SHP77 treated with DMSO at 0.1 percent for 48 hours (cell line): ENCODE data around the gene PROCR.
"Not testable (repeated sequence)": the region's sequence is repeated elsewhere in the genome, so short reads cannot be mapped to it uniquely, and the experiment has no call there.

ENCODE experiments used
- DNase-seq: peaks from one replicate; lab custom pipeline; 2025; lab: John Stamatoyannopoulos, UW

Gene PROCR

DNA sequence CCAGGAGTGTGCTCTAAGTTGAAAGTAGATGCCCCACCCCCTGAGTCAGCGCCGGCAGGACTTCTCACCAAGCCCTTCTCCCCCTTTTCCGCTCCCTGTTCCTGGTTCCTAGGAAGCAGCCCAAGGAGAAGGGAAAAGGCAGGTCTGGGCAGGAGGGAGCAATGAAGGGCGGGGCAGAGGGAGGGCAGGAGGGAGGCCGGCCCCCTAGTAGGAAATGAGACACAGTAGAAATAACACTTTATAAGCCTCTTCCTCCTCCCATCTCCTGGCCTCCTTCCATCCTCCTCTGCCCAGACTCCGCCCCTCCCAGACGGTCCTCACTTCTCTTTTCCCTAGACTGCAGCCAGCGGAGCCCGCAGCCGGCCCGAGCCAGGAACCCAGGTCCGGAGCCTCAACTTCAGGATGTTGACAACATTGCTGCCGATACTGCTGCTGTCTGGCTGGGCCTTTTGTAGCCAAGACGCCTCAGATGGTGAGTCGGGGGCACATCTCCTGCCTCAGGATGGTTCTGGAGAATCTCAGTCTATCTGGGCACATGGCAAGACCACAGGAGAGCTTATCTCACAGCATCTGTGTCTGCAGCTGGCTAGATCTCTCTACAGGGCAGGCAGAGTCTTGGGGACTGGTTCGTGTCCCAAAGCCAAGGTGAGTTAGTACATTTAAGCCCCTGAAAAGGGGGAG, at the start of gene PROCR:
TSS of gene PROCR (plus strand) at position 320 of the 681 bp plus-strand sequence. CDS start at position 403, 83 bp downstream.
- DNase-seq: no peak

- no peak for DNase-seq
These were observed 49.0 kb upstream of the PROCR start for GRCh38 chr20:35122756-35123405.

GRCh38 chr20:35125753-35126152, 46.1 kb upstream of the PROCR start:
- DNase-seq: no peak

DNA sequence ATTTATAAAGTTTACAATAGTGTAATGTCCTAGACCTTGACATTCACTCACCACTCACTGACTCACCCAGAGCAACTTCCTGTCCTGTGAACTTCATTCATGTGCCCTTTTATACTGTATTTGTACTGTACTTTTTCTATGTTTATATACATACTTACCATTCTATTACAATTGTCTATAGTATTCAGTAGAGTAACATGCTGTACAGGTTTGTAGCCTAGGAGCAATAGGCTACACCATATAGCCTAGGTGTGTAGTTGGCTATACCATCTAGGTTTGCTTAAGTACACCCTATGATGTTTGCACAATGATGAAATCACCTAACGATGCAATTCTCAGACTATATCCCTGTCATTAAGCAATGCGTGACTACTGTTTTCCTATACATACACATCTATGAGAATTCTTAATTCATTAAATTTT, 42.2 kb upstream of the PROCR start:
- no peak for DNase-seq

GRCh38 chr20:35131934-35132333, 39.9 kb upstream of the PROCR start:
- DNase-seq: no peak

DNA sequence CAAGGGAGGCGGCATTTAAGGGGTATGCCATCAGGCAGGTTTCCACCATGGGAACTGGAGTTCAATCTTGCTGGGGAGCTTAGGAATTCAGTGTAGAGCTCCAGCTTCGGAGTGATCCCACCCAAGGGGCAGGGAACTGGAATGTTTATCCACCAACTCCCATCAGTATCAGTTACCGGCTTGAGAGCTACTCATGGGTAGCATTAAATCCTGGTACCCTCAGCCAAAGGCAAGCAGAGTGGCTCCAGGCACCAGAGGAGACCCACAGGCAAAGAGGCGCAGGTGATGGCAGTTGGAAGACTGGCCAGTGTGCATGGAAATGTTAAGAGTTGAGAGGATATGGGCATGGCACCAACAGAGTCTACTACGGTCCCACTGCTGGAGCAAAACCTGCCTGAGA, 38.8 kb upstream of the PROCR start:
- DNase-seq: no peak

DNA sequence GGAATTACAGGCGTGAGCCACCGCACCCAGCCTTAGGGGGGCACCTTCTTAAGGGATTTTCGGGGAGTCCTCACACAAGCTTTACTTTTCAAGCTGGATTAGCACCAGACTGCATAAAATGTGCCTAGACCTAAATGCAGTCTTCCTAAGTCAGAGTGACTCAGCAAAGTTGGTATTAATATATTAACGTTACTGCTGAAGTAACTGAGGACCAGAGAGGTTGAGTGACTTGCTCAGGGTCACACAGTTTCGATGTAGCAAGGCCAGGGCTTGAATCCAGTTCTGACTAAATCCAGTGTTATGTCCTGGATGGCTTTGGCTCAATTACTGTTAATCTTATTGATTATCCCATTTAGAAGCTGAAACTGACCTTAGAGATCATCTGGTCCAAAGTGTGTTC, 38.1 kb upstream of the PROCR start:
- DNase-seq: no peak

GRCh38 chr20:35134472-35134871, 37.4 kb upstream of the PROCR start:
- no peak for DNase-seq

DNA sequence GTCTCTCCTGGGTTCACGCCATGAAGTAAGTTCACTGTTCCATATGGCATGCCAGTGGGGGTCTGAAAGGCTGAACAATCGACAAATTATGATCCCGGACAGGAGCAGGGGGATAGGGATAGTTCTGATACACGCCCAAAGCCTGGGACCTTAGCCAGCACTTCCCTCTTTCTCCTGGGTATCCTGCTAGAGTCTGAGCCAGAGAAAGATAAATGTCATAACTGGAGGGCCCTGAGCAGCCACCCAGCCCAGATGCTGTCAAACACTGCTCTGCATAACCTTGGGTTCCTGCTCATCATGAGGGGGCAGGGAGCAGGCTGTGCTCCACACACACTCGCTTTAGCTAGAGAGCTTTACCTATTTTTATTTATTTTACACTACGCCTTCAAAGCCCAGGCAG, 37.0 kb upstream of the PROCR start:
- no peak for DNase-seq

DNA sequence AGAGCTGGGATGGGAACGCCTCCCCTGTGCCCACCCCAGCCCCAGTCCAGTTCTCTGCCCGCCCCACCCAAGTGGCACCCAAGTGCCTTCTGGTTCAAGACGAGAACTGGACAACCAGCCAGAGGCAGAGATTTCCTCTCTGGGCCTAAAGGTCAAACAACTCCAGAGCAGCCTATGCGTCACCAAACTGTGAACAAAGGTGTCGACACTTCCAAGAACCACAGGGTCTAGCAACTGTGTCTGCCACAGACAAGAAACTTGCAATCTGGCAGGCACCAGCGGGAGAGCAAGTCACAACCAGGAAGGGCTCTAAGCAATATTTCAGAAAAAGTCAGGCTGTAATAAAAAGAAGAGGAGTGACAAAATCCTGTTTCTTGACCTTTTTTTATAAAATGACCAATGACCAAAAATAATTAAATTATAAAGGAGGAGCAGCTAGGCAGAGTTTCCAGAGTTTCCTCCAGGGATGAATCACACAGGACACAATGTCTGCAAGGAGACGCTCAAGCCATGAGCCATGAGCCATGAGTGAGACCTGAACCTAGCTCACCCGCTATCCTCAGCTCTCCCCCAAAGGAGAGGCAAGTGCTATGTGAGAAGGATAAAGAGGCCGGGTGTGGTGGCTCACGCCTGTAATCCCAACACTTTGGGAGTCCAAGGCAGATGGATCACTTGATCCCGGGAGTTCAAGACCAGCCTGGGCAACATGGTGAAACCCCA, 35.8 kb upstream of the PROCR start:
- no peak for DNase-seq

- no peak for DNase-seq
These were observed 27.2 kb upstream of the PROCR start for GRCh38 chr20:35144694-35145093.

- DNase-seq: peak; percentile 12
These were observed 26.7 kb upstream of the PROCR start for GRCh38 chr20:35145141-35145564.

- no peak for DNase-seq
These were observed 25.5 kb upstream of the PROCR start for GRCh38 chr20:35146299-35146919.

DNA sequence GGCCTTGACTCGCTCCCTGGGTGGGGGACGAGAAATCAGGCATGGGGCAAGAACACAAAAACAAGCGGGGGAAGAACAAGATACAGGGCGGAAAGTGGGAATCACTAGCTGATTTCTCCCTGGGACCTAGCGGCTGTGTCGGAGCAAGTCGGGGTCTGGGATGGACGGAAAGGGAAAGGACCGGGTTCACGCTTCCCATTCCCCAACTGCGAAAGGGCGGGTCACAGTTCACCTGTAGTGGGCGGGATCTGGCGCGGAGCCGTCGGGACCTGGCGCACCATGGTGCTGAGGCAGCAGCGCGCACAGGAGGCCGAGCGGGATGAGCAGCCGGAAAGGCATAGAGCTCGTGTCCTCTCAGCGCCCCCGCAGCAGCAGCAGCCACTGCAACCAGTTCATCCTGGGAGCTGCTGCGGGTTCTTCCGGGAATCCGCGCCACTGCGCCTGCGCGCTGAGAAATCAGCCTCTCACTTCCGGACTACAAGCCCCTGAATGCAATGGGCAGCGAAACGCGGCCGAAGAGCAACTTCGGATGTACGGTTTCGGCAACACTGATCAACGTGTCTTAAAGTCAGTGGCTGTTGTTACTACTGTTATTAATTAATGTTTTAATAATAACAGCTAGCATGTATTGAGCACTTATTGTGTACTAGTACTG, 24.8 kb upstream of the PROCR start, which contains the start of gene EDEM2:
TSS of gene EDEM2 (minus strand) at position 417 of the 655 bp plus-strand sequence. CDS start at position 339, 78 bp downstream.
- DNase-seq: peak; percentile 94

GRCh38 chr20:35147575-35148071, 24.2 kb upstream of the PROCR start:
- not testable (repeated sequence) for DNase-seq

- DNase-seq: no peak
These were observed 20.9 kb upstream of the PROCR start for GRCh38 chr20:35150846-35151579.

- no peak for DNase-seq
These were observed 20.1 kb upstream of the PROCR start for GRCh38 chr20:35151736-35152135.

DNA sequence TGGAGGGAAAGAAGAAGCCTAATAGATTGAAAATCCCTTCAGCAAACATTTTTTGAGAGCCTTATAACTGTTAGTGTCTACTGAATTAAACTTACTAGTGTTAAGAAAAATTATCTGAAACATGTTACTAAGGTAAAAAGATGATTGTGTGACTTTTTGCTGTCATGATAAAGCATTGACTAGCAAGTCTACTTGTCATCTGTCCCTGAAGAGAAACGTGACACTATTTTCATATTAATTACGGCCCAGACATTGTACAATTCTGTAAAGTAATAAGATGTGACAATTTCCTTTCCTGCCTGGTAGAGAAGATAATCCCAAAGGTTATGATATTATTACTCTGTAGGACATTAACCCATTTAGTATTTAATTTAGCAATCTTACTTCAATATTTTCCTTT, 15.9 kb upstream of the PROCR start:
- DNase-seq: no peak

DNA sequence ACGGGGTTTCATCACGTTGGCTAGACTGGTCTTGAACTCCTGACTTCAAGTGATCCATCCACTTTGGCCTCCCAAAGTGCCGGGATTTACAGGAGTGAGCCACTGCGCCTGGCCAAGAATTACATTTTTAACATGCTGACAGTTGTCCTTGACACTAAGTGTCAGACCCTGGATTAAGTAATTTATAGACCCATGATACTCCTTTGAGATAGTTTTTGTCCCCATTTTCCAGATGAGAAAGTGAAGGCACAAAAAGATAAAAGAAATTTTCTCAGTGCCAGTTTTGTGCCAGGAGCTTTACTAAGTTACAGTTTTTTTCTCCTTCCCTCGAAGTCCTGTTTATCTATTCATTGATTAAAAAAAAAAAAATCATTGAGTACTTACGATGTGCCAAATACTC, 14.9 kb upstream of the PROCR start:
- DNase-seq: no peak

DNA sequence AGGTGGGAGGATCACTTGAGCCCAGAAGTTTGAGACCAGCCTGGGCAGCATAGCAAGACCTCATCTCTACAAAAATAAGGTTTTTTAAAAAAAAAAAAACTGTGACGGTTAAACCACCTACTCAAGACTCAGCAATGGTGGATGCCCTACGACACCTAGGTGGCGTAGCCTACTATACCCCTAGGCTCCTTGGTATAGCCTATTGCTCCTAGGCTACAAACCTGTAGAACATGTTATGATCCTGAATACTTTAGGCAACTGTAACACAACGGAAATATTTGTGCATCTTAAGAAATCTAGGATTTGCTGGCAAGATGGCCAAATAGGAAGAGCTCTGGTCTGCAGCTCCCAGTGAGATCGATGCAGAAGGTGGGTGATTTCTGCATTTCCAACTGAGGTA, 11.5 kb upstream of the PROCR start:
- DNase-seq: not testable (repeated sequence)

DNA sequence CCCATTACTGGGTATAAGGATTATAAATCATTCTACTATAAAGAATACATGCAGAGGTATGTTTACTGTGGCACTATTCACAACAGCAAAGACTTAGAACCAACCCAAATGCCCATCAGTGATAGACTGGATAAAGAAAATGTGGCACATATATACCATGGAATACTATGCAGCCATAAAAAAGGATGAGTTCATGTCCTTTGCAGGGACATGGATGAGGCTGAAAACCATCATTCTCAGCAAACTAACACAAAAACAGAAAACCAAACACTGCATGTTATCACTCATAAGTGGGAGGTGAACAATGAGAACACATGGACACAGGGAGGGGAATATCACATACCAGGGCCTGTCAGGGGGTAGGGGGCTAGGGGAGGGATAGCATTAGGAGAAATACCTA, 7.3 kb upstream of the PROCR start:
- DNase-seq: not testable (repeated sequence)
